Measurements from ENCODE around the gene VPS51.
A peak's percentile ranks its signal among the peaks of the same experiment; 100 is the strongest.

The VPS51 gene

DNA sequence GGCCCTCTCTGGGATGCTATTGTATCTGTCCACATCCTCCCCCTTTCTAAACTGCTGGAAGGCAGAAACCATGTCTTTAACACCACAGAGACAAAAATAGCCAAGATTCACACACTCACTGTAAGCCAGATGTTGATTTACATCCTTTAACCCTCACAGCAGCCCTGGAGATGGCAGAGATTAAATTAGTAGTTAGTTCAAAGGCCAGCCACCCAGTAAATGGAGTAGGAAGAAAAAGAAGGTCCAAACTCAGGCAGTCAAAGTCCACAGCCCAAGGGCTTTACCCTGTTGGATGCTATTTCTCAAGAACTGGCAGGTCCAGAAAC is 23.6 kb downstream of the VPS51 start:
- DNase-seq (ENCODE audit: low read depth), result no peak

DNA sequence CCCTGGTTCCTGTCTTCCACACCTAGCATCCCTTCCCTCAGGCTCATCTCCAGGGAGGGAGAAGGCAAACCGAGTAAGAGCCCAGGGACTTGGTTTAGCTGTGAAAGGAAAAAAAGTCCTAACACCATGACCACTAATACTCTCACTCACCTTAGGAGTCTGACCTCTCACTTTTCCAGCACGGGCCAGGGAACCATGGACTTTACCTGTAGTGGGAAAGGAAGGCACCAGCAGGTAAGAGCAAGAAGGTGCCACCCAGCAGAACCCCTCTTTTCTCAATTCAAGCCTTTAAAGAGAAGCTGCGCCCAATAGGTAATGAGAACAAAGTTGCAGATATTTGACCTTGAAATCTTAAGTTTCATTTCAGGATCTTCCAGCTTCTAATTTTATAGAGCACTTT is 24.8 kb downstream of the VPS51 start:
- no peak for DNase-seq (ENCODE audit: low read depth)

DNA sequence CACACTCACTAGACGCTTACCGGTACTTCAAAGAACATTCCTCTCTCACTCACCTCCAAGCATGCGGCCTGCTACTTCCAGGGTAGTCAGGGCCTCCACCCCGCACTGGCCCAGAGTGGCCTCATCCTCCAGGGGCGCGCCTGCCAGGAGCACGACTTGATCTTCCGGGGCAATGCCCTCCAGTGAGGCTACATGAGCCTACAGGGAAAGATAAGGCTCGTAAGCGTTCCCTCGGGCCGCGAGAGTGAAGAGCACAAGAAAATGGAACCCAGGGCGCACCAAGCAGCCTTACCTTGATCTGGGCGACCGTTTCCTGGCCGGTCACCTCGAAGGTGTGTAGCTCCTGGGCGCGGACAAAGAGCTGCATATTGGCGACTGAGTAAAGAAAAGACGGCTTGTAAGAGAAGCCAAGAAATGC is 25.4 kb downstream of the VPS51 start:
- DNase-seq (ENCODE audit: low read depth), result no peak

DNA sequence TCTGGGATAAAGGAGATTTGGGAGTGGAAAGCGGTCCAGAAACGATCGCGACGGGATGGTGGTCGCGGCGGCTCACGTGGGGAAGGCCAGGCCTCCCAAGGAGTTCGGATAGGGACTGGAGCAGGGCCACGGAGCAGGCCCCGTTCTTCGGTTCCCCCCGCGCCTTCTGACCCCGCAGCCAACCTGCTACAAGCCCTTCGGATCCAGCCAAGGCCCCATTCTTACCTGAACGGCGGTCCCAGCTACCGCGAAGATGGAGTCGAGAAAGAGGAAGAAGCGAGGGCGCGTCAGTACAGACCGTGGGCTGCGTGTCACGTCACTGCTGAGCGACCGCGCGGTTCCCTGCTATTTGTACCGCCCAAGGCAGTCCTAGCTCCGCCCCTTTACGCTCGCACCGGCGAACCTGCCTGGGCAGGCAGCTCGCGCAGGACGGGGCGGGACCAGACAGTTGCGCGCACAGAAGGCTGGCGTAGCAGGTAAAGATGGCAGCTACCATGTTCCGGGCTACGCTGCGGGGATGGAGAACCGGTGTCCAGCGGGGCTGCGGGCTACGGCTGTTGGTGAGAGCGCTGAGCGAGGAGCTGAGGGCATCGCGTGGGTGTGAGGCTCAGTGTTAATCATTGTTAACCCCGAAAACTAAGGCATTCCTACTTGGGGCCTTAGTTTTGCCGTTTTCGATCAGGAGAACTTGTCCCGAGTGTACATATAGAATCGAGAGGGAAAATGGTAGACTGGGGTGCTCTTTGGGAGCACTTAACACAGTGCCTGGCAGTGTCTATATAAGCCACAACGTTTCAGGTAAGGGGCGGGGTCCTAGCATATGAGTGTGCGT is 26.1 kb downstream of the VPS51 start, which contains the start of the genes FAU and MRPL49:
Gene FAU (minus strand): TSS at position 270 of the 832 bp plus-strand sequence. CDS start 321 bp downstream, outside the sequence.
Gene MRPL49 (plus strand): TSS at position 457 of the 832 bp plus-strand sequence. CDS start 26 bp downstream, at position 483.
- peak; percentile 94 for DNase-seq (ENCODE audit: low read depth)

DNA sequence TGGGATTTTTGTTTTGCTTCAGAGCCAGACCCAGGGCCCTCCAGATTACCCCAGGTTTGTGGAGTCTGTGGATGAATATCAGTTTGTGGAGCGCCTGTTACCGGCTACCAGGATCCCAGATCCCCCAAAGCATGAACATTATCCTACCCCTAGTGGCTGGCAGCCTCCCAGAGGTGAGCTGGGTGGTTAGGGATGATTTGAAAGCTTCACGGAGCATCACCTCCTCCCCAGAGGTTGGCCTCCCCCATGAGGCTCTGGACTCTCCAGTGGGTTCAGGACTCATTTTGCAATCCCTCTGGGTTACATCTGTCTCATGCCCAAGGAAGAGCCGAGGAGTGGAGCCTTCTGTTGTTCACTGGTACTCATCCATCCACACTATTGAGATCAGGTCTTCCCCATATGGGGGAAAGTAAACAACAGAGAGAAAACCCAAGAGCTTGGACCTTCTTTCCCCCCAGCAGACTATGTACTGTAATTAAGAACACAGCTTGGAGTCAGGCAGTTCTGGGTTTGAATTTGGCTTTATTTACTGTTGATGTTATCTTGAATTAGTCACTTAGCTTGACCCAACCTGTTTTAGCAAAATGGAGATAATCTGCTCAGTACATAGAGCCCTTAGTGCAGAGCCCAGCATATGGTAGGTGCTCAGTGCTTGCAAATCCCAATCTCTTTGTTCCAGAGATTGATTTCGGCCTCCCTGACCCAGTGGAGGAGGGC is 28.6 kb downstream of the VPS51 start:
- DNase-seq (ENCODE audit: low read depth), result no peak

DNA sequence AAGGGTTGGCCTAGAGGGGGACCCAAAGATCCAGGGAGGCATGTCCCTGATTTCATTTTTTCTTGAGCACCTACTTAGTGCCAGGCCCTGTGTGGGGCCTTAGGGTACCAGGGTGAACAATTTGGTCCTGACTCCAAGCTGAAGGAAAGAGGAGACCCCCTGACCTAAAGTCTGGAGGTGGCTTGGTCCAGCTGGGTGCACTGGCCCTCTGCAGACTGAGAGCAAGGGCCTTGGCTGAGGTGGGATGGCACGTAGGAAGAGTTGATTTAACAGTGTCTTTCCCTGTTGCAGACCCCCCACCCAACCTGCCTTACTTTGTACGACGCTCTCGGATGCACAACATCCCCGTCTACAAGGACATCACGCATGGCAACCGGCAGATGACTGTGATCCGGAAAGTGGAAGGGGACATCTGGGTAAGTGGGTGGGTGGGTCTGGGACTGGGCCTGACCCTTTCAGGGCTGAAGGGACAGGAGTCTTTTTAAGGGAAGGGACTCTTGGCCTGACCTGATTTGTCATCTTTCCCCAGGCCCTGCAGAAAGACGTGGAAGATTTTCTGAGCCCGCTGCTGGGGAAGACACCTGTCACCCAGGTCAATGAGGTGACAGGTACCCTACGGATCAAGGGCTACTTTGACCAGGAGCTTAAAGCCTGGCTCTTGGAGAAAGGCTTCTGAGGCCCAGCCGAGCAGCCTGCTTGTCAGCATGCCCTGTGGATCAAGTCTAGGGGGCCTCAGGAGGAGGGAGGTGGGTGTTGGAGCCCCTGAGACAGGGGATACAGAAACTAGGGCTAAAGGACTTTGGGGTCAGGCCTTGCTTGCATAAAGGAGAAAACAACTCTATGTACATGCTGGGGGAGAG is 29.4 kb downstream of the VPS51 start:
- DNase-seq (ENCODE audit: low read depth), result no peak

DNA sequence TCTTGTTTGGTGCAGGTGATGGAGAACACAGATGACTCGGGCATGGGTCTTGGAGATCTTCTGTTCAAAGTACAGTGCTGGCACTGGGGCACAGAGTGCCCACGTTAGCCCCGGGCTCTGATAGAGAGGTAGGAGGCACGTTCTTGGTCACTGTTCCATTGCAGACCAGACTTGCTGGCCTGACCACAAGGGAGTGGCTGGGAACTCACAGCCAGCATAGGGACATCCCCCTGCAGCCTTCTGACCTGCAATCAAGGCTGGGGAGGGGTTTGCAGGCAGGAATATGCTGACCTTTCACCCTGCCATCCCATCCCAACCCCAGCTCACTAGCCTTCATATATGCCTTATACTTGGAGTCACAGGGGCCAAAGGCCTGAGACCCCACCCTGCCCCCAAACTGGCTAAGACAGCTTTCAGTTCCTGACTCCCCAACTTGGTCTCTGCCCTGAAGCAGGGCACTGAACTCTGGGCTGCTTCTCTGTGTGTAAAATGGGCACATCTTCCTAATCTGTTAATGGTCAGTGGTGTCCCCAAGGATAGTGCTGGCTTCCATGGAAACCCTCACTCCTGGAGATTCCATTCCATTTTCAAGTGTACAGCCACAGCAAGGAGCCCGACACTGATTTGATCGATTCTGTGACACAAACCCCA is 30.7 kb downstream of the VPS51 start:
- no peak for DNase-seq (ENCODE audit: low read depth)

DNA sequence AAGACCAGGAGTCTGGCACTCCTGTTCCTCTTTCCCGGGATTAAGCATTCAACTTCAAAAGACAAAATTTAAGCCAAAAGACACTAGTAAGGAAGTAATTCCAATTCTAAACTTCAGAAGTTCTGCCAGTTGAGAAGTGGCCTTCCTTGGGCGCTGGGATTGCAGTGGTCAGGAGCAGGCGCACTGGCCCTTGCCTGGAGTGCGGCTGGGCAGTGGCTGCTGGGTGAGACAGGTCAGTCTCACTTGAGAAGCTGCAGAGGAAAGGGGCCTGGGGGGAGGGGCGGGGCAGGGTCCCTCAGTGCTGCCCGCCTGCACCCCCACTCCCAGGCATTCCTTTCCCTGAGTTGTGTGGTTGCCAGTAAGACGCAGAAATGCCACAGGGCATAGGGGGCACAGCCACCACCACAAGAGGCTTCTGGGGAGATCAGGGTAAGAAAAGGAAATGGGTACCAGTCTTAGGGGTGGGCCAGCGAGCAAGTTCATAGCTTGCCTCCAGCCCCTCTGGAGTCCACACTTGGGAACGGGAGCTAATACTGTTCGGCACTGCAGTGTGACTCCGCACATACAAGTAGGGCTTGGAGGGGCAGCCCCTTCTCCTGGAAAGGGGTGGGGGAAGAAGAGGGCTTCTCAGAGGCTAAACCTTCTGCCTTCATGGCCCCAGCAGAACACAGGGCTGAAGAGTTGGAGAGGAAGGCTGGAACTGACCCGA is 31.6 kb downstream of the VPS51 start:
- DNase-seq (ENCODE audit: low read depth), result no peak

DNA sequence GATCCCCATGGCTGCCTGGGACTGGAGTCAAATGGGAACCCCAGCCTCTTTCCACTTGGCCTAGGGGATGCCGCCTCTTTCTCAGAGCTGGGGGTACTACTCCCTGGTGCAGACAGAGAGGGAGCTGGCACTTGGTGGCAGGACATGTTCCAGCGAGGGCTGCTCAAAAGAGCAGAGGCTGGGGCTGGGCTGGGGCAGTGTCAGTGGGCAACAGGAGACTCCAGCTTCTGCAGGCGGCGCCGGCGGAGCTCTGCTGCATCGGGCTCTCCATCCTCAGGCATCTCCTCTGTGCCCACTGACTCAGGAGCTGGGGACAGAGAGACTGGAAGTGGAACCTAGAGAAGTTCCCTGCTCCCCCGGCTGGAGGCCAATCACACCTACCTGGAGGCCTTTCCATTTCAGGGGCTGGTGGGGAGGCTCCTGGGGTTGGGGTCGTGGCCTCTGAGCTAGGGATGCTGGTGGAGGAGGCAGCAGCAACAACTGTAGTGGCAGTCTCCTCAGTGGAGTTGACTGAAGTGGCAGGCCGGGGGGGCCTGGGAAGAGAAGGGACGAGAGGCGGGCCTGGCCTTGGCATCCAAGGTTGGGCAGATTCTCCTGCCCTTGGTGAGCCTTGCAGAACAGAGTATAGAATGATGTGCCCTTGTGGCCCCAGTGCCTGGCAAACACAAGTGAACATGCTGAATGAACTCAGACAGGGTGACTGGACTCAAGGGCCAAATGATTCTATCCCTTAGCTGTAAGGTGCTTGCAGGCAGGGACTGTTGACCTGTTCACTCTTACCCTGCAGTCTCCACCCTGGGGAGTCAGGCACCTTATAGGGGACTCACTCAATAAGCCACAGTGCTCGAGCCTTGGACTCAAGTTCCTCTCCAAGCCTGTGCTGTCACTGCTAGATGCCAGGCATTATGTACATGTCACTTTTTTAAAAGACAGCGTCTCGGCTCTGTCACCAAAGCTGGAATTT is 32.5 kb downstream of the VPS51 start:
- DNase-seq (ENCODE audit: low read depth), result no peak

DNA sequence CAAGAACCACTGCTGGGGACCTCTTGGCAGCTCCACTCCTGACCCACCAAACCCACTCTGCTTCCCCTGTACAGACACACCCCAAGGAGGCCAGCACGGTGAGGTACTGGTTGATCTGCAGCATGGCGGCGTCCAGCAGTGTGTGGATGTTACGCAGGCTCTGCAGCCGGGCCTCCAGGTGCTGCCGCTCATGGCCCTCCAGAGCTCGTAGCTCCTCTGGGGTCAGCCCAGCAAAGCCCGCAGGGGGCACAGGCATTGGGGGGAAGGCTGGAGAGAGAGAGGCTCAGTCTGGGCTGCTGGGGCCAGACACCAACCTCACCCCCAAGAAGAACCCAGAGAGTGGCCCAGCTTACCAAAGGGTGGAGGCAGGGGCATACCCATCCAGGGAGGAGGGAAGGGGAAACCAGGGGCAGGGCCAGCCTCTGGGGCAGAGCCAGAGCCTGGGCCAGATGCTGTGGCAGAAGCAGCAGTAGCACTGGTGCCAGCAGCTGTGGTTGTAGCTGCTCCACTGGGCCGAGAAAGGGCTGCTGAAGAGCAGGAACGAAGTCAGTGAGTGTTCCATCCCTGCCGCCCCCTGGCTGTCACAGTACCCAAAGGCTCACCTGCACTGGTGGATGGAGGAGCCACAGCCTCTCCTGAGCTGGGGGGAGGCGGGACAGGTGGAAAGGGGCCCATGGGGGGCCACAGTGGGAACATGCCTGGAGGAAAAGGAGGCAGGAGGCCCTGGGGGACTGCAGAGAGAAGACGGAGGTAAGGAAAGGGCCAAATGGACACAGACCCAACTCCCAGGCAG is 33.8 kb downstream of the VPS51 start:
- DNase-seq (ENCODE audit: low read depth), result no peak

DNA sequence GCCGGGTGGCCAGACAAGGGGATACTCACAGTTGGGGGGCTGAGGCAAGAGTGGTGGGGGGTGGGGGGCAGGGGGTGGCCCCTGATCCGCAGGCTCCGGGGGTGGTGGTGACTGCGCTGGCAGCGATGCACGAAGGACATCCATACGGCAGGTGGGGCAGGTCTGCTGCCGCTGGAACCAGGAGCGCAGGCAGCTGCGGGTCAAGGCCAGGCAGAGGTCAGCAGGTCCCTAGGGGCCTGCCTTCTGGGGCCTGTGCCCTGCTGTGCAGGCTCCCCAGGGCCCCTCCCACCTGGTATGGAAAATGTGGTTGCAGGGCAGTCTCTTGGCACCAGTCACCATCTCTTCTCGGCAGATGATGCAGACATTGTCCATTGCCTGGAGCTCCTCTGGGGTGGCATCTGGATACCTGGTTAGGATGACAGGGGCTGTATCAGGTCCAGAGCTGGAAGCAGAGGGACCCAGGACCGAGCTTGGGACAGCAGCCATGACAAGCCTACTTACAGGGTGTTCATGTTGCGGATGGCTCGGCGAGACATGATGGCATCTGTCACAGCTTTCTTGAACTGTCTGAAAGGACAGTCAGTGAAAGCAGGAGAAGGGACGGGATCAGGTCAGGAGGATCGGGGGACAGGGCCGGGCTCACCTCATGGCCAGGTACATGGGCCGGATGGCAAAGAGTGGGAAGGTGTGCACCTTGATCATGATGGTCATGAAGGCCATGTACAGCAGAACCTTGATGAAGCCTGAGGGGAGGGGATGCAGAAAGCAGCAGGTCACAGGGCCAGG is 34.8 kb downstream of the VPS51 start:
- DNase-seq (ENCODE audit: low read depth), result no peak

DNA sequence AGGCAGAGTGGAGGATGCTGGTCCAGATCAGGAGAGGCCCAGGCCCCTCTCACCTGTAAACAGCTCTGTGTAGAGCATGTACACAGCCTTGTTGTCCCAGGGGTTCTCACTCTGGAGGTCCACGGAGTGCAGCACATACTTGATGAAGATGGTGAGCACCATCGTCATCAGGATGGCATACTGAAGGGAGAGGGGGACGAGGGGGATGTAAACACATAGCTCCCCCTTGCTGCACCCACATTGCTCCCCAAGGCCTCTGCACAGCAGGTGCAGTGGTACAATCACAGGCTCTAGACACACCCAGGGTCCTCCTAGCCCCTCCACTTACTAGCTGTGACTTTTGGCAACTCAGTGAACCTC is 35.4 kb downstream of the VPS51 start:
- DNase-seq (ENCODE audit: low read depth), result no peak

DNA sequence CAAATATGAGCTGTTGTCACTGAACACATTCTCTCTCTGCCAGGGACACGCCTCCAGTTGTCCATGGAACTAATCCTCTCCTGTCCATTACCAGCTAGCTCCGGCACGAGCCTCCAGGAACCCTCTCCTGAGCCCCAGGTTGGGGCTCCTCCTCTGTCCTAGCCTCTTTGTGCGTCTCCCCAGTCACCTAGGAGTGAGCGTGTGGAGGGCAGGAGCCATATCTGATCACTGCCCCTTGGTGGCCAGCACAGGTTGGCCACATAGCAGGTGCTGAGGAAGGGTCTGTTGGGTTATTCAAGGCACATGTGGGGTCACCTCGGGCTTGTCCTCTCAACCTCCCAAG is 35.9 kb downstream of the VPS51 start:
- DNase-seq (ENCODE audit: low read depth), result no peak

DNA sequence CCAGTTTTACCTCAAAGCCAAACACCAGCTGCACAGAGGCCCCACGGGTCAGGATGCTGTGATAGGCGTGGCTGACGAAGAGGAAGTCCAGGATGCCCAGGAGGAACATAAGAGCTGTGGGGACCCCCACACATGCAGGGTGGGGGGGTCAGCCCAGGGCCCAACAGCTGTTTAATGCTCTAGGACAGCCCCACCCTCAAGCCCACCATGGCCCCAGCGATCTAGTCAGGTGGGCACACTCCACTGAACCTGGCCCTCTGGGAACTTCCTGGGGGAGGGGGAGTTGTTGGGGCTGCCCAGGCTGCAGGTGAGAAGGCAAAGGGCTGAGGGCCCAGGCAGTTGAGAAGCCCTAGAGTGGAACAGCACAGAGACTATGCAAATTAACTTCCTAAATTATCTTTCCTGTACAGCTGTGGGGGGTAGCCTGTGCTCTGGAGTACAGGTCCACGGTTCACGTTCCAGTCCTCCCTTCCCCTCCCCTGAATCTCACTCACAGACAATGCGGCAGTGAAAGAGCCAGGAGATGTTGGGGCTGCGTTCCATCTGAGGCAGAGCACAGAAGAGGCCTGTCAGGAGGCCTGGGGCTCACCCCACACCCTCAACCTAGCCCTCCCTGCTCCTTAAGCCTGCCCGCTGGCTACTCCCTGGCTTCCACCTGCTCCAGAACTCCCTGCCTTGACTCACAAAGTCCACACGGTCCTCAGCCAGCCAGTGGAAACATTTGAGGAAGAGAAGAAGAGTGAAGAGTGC is 36.4 kb downstream of the VPS51 start:
- DNase-seq (ENCODE audit: low read depth), result no peak

DNA sequence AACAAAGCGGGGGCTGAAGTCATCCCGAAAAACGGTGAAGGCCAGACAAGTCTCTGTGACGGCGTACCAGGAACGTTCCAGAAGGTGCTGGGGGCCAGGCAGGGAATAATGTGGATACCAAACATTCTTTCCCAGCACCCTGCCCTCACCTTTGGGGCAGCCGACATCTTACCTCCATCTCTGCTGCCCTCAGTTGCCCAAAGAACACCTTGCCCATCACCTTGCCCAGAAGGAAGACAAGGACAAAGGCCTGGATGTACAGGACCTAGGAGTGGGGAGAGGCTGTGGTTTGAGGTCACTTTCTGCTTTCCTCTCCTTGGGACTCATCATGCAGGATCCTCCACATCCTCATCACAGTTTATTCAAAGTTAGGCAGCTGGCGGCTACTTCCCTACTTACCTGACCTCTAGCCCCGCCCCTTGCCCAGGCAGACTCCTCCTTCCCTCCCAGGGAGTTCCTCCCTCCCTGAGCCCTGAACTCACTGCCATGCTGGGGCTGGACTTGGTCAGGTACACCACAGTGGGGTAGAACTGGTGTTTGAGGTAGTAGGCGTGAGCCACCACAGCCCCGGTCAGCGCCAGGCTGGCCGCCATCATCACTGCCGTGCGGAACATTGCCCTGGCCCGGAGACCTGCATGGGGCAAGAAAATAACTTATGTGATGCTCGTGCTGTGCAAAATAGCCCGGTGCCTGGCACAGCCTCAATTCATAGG is 37.1 kb downstream of the VPS51 start:
- DNase-seq (ENCODE audit: low read depth), result no peak

DNA sequence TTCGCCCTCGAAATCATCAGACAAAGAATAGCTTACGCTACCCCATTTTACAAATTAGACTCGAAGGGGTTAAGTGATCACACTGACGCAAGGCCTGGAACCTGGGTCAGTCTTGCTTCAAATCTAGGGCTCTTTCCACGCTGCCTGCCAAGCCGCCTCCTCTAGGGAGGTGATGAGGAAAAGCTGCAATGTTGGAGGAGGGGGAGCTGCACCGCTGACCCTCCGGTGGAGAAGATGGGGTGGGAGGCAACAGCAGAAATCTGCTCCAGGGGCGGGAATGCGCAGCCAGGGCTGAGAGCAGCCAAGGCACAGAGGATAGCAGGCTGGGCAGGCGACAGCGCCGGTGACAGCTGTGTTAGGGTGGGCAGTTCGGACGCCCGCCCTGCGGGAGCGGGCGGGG is 37.7 kb downstream of the VPS51 start:
- peak; percentile 28 for DNase-seq (ENCODE audit: low read depth)

DNA sequence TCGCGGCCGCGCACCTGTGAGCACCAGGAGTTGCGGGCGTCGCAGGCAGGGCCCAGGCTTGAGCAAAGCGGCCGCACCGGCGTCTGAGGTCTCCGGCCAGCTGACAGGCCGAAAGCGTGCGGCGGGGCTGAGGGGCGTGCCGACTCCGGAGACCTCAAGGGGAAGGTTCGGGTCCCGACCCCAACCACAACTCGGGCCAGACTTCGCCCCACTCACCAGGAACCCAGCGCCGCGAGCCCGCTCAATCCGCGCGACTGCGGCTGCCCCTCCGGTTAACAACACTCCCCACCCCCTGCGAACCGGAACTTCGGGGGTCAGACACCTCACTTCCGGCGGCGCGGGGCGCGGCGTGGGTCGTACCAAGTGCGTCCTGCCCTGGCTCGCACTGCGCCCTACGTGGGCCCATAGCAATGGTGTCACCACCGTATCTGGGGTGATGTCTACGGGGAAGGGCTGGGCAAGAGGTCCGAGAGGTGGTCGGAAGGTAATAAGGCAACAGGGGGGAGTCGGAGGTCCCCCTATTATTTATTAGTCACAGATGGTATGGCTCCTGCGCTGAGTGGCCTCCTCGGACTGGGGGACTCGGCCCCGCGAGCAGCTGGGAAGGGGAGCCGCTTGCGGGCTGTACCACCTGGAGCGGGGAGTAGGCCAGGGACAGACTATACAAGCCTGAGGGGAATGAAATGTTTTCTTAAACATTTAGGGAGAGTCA is 38.4 kb downstream of the VPS51 start, which contains the start of gene SYVN1:
Gene SYVN1 (minus strand): TSS at position 280 of the 712 bp plus-strand sequence. CDS start 918 bp downstream, outside the sequence.
- peak; percentile 57 for DNase-seq (ENCODE audit: low read depth)
